Breast epithelium (tissue), 3 donors: ENCODE results near the gene CCDC102B.

Experiments used
- CTCF ChIP-seq, 3 donors: fragments of 450-650 bp; IDR thresholded peaks; one replicate each; pipeline ENCODE4 v1.5.1; 2016 to 2017; ENCODE audit warnings: antibody characterized with exemption in 3 of 3, mild to moderate bottlenecking in 3 of 3, moderate library complexity in 3 of 3
- POLR2A ChIP-seq: fragments of 450-650 bp; IDR thresholded peaks from one replicate; pipeline ENCODE4 v1.6.1; 2016; ENCODE audit warnings: antibody characterized with exemption, mild to moderate bottlenecking, moderate library complexity
- POLR2AphosphoS5 ChIP-seq, 3 donors: sonication (generic); formaldehyde crosslinking; IDR thresholded peaks; one replicate each; pipeline ENCODE4 v1.6.1; 2017; ENCODE audit warnings: antibody characterized with exemption in 3 of 3

GRCh38 chr18:69008538-69008937 lies 210.7 kb downstream of the CCDC102B start:
- no peak for TF ChIP-seq CTCF (IDR thresholded peaks at IDR 0.05)
- TF ChIP-seq POLR2A, result no peak
- no peak for TF ChIP-seq POLR2AphosphoS5 (IDR thresholded peaks at IDR 0.05)
